NB4 (cell line): ENCODE measurements around the gene ATP9B.

Experiments used
- MYC ChIP-seq: IDR thresholded peaks from 2 replicates; pipeline ENCODE4 v1.6.1; 2011; ENCODE audit warnings: low read depth, low read length
- POLR2A ChIP-seq: IDR thresholded peaks from 2 replicates; pipeline ENCODE4 v1.6.1; 2011; ENCODE audit warnings: mild to moderate bottlenecking; ENCODE audit not compliant: insufficient read length; ENCODE audit errors: extremely low read depth
- TF ChIP-seq, protein P1 (sequence below): IDR thresholded peaks from one replicate; pipeline ENCODE4 v1.5.1; 2012; ENCODE audit warnings: low read depth, low read length
- TF ChIP-seq, protein P2 (sequence below): IDR thresholded peaks from 2 replicates; pipeline ENCODE4 v1.6.1; 2011; ENCODE audit warnings: low read depth, low read length

GRCh38 chr18:79387615-79388014 lies 318.4 kb downstream of the ATP9B start:
- TF ChIP-seq, protein P1, sequence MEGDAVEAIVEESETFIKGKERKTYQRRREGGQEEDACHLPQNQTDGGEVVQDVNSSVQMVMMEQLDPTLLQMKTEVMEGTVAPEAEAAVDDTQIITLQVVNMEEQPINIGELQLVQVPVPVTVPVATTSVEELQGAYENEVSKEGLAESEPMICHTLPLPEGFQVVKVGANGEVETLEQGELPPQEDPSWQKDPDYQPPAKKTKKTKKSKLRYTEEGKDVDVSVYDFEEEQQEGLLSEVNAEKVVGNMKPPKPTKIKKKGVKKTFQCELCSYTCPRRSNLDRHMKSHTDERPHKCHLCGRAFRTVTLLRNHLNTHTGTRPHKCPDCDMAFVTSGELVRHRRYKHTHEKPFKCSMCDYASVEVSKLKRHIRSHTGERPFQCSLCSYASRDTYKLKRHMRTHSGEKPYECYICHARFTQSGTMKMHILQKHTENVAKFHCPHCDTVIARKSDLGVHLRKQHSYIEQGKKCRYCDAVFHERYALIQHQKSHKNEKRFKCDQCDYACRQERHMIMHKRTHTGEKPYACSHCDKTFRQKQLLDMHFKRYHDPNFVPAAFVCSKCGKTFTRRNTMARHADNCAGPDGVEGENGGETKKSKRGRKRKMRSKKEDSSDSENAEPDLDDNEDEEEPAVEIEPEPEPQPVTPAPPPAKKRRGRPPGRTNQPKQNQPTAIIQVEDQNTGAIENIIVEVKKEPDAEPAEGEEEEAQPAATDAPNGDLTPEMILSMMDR = no peak
- TF ChIP-seq POLR2A (no peak), MYC (no peak)
- TF ChIP-seq, protein P2, sequence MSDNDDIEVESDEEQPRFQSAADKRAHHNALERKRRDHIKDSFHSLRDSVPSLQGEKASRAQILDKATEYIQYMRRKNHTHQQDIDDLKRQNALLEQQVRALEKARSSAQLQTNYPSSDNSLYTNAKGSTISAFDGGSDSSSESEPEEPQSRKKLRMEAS = no peak
